GM03348 (cell line): Measurements from ENCODE around the gene TMIE.

ENCODE experiments used
- DNase-seq: peaks from one replicate; pipeline ENCODE4 v3.0.0; 2012; ENCODE audit warnings: low spot score

TMIE gene

GRCh38 chr3:46701181-46701939, at the start of gene TMIE:
TSS of gene TMIE (plus strand) at chr3:46701392. CDS start at chr3:46701488, 96 bp downstream.
- peak; percentile 53 for DNase-seq

- peak; percentile 16 for DNase-seq
These were observed 45.9 kb upstream of the TMIE start for GRCh38 chr3:46655271-46655670.

- DNase-seq, result no peak
These were observed 44.2 kb upstream of the TMIE start for GRCh38 chr3:46656778-46657556.

GRCh38 chr3:46659285-46659684, 41.9 kb upstream of the TMIE start:
- no peak for DNase-seq

- peak; percentile 4 for DNase-seq
These were observed 41.2 kb upstream of the TMIE start for GRCh38 chr3:46660003-46660402.

GRCh38 chr3:46660543-46661523, 40.4 kb upstream of the TMIE start:
- DNase-seq, result peak; percentile 20

GRCh38 chr3:46661776-46662766, 39.1 kb upstream of the TMIE start:
- peak; percentile 2 for DNase-seq

- DNase-seq, result peak; percentile 68
These were observed 38.2 kb upstream of the TMIE start for GRCh38 chr3:46662771-46663551.

GRCh38 chr3:46663591-46664135, 37.5 kb upstream of the TMIE start:
- DNase-seq, result no peak

- DNase-seq, result no peak
These were observed 36.8 kb upstream of the TMIE start for GRCh38 chr3:46664188-46664970.

- DNase-seq, result no peak
These were observed 36.0 kb upstream of the TMIE start for GRCh38 chr3:46664971-46665762.

- DNase-seq, result no peak
These were observed 35.3 kb upstream of the TMIE start for GRCh38 chr3:46665763-46666452.

- no peak for DNase-seq
These were observed 34.7 kb upstream of the TMIE start for GRCh38 chr3:46666453-46666845.

GRCh38 chr3:46667061-46667621, 34.1 kb upstream of the TMIE start:
- DNase-seq, result no peak

- no peak for DNase-seq
These were observed 33.5 kb upstream of the TMIE start for GRCh38 chr3:46667657-46668056.

- no peak for DNase-seq
These were observed 33.1 kb upstream of the TMIE start for GRCh38 chr3:46668116-46668515.

- DNase-seq, result no peak
These were observed 32.6 kb upstream of the TMIE start for GRCh38 chr3:46668591-46668990.
